G401.6 (cell line): ENCODE measurements around the gene SLC22A23.
"Not testable (repeated sequence)": the region's sequence is repeated elsewhere in the genome, so short reads cannot be mapped to it uniquely, and the experiment has no call there.

Source experiments
- FAIRE-seq: peaks from 2 replicates; lab custom pipeline; 2012; peaks lifted over from hg19 to GRCh38; lab: Jason Lieb, UNC

Gene SLC22A23

DNA sequence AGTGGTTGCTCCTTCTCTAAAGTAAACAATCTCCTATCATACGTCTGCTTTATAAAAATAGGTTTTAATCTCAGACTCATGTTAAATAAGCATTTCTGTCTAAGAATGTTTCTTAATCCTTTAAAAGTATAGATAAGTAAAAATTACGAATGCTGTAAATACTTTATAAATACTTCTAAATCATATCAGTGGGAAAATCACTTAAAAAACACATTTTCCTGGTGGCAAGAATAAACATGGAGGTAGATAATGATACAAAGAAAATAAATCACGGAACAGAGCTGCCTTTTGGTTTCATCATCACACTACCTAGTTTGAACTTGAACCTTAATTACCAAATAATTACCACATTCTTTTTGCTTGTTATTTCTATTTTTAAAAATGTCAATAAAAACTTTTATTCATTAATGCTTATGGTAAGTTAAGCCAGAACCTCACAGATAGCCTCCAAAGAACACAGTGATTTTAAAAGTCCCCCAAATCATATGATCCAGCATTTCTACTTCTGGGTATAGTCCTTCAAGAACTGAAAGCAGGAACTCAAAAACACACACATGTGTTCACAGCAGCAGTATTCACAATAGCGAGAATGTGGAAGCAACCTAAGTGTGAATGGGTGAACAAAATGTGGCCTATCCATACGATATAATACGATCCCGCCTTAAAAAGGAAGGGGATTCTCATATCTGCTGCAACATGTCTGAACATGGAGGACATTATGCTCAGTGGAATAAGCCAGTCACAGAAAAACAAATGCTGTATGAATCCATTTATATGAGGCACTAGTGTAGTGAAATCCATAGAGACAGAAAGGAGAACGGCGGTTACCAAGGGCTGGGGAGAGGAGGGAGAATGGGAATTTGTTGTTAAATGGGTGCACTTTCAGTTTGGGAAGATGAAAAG, 72.4 kb downstream of the SLC22A23 start:
- no peak for FAIRE-seq

DNA sequence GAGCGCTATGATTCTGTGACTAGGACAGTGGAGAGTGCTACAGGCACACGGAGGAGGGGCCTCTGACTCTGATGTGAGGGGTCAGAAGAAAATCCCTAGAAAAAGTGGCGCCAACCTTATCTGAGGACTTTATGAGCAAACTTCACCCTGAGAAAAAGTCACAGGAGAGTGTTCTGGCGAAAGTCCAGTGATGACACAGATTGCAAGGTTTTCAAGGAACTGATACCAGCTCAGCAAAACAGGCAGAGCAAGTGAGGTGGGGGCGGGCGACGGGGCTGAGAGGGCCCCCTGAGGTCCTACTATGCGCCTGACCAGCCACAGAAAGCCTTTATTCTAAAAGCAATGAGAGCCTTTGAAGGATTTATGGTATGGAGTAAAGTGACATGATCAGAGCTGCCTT, 73.3 kb downstream of the SLC22A23 start:
- FAIRE-seq = no peak

DNA sequence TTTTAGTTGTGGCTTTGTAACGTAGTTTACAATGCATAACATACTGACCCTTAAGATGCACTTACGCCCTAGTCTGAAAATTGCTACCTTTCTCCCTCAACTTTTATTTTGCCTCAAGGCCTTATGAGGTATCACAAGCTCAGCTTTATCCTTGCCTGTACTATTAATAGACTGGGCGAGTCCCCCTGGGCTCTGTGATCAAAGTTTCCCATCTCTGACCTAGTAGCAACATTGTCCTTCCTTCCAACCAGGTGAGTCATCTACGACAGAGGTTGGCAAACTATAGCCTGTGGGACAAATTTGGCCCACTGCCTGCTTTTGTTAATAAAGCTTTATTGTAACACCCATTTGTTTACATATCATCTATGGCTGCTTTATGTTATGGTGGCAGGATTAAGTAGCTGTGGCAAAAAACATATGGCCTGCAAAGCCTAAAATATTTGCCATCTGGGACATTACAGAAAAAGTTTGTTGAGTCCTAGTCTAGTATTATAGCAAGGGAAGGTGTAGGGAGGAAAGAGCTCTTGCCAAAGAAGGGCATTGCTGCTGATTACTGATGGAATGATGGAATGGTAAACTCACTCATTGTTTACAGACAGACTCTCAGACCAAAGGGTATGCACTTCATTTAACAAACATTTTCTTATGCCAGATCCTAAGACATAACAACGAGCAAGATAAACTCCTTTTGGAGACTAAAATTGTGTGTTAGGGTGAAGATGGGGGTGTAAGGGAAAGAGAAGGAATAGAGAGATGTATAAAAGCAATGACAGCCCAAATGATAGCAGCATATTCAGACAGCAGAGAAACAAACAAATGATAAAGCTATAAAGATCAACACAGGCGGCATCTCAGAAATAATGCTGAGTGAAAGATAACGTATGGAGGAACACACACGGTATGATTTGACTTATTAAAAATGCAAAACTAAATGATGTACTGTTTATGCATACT, 74.2 kb downstream of the SLC22A23 start:
- FAIRE-seq = no peak

DNA sequence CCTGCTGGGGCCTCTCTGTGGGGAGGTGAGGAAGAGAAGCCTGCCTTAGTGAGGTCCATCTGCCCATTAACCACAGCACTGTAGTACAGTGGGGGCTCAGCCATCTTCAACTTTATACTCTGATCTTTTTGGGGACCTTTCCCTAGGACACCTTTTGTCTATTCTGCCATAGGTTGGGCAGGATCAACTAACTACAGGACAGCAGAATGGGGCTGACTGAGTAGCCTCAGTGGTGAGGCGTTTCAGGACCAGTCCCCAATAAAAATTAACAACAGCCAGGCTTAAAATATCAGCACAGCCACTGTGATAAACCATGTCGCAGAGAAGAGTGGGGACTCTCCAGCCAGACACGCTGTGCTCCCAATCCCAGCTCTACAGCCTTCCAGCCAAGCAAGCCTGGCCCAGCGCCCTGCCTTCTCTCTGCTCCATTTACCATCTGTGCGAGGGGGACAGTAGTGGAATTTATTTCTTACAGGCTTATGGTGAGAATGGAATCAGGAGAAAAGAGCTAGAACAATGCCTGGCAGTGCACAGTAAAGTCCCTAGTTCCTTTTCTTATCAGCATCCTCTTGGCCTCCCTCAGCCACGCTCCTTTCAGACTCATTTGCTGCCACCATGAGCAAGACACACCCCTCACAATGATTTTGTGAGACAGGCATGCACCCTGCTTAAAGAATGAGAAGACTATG, 75.5 kb downstream of the SLC22A23 start:
- FAIRE-seq = no peak

DNA sequence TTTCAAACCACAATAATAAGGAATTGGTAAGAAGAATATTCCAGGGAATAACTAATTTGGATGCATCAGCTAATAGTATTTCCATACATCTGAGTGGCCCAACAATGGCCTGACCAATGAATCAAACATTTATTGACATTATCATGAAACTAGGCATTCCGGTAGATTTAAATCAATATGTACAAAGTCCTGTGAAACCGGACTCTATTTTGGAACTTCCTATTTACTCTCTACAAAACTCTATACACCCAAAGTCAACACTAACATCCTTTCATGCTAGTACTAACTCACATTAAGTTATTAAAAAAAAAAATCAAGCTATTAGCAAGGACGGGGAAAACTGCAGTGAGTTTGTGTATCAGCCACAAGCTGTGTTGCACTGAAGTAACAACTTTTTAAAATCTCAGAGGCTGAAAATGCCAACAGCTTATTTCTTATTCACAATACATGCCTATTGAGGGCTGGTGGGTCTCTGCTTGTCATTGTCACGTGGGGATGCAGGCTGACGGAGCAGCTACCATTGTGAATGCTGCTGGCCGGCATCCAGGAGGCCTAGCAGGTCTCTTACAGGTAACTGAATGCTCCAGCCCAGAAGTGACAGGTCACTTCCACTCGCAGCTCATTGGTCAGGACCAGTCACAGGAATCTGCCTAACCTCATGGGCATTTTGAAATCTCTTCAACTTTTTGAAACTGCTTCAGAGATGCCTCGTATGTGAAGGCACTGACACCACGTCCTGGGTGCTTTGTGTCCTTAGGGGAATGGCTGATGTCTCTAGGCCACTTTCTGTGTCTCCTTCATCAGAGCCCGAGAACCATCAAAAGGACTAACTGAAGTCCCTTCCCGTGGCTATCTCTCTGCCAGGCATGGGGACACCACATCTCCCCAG, 76.3 kb downstream of the SLC22A23 start:
- FAIRE-seq = no peak

DNA sequence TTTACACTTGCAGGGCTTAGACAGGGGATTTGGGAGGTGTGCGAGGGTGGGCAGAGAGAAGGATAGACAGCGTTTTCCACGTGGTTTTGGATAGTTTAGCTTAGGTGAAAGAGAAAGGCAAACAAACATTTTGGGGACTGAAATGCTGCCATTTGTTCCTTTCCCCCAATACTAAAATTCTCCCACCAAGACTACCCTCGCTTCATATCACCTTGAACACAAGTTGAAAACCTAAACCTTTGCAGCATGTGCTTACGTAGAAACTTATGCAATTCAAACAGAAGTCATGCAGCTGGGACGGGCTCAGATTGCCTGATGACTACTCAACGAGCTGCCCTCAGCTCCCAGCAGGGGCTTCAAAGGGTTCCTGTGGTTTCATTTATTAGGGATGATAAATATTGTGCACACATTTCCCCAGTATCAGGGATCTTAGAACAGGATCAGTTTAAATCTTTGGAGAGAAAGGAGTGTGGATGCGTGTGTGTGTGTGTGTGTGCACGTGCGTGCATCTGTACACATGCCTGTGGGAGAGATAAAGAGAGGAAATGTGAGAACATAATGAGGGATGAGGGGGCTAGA, 77.3 kb downstream of the SLC22A23 start:
- no peak for FAIRE-seq

DNA sequence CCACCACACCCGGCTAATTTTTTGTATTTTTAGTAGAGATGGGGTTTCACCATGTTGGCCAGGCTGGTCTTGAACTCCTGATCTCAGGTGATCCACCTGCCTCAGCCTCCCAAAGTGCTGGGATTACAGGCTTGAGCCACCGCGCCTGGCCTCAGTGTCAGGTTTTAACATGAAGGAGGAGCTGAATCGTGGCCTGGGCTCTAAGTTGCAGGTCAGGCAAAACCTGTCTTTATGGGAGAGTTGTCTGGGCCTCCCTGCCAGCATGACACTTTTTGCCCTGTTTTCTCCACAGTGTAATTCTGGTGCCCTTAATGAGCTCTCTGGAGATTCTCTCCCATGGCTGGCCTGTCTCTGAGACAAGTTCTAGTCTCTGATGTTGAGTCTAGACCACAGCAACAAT, 78.0 kb downstream of the SLC22A23 start:
- not testable (repeated sequence) for FAIRE-seq

DNA sequence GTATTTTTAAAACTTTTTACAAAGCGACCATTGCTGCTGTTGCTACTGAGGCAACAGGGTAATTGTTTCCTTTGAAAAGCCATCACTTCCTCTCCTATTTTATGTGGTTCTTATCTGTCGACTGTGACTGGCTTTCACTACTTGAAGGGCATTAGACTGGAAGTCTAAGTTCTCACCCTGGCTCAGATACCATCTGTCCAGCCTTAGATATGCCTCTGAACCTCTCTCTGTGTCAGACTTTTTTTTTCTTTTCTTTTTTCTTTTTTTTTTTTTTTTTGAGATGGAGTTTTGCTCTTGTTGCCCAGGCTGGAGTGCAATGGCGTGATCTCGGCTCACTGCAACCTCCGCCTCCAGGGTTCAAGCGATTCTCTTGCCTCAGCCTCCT, 78.5 kb downstream of the SLC22A23 start:
- not testable (repeated sequence) for FAIRE-seq

DNA sequence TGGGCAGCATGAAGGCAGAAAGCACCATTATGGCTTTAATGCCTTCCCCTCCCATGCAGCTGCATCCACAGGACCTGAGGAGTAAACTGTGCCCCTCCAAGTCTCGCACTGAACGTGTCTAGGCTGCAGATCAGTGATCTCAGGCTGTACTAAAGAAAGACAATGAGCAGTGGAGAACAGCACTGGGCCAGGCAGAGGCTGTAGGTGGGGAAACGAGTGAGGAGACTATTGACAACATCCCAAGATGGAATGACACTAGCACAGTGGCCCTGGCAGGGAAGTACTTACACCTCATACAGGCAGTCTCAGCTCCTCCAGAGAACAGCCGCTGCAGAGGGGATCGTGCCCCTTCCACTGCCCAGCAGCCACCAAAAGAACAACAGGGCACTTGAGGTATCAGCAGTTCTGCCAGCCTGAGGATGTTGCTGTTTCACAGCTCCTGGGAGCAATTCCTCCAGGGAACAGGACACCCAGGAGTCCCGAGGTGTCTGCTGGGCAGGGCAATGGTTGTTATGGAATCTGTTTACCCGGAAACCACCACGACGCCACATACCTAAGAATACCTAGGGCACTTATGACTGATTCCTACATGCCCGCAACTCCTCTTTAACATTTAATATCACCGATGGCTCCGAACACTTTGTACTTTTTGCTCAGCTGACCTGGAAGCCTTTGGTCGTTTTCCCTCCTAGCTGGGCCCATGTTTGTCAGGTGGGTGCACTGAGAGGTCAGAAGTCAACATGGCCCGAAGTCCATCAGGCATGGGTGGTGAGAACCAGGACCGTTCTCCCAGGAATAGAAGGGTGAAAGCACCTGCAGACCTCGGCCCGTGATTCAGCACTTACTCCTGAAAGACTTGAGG, 79.1 kb downstream of the SLC22A23 start:
- FAIRE-seq = no peak

DNA sequence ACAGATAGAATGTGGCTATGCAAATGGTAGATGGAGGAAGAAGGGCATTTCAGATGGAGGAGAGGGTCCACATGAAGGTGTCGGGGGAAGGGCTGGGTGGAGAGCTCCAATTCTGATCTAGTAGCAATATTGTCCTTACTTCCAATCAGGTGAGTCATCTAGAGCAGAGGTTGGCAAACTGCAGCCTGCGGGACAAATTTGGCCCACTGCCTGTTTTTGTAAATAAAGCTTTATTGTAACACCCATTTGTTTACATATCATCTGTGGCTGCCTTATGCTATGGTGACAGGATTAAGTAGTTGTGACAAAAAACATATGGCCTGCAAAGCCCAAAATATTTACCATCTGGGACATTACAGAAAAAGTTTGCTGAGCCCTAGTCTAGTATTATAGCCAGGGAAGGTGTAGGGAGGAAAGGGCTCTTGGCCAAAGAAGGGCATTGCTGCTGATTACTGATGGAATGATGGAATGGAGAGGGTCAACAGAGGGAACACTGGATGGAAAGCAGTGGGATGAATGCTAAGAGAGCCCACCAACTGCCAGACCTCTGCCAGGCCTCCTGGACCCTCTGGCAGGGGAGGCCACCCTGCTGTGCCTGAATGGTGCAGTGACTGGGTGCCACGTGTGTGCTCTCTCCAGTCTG, 79.8 kb downstream of the SLC22A23 start:
- no peak for FAIRE-seq

DNA sequence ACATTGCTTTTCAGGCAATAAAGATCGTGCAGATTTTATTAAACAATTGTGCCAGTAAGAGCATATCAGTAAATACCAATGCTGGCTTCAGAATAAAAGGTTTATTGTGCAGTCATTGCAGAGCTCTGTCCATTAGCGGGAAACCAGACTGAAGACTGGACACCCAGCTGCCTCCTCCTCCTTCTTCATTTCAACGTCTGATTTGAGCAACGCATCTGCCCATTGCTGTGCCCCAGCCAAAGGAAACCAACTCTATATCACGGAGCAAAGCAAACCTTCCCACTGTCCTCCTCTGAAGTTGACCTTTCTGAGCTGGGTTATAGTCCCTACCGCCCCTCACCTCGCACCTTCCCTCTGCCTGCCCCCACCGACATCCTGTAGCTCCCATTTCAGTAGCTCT, 80.8 kb downstream of the SLC22A23 start:
- no peak for FAIRE-seq

DNA sequence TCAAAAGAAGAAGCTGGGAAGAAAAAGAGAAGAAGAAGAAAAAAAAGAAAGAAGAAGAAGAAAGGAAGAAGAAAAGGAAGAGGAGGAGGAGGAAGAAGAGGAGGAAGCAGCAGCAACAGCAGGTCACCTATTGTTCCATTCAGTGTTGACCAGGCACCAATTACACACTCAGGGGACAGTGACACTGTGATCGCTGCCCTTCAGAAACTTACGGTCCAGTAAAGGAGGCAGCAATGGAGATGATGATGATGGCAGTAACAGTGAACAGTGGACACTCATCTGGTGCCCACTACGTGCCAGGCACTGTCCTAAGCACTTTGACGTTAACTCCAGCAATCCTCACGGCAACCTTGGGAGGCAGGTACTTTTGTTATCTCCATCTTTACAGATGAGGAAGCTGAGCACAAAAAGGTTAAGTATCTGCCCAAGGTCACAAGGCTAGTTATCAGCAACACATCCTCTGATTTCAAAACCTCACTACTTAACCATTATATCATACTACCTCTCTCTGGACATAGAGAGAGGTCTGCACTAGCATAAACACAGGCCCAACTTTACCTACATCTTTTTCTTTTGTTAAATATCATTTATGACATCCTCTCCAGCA, 83.2 kb downstream of the SLC22A23 start:
- no peak for FAIRE-seq

DNA sequence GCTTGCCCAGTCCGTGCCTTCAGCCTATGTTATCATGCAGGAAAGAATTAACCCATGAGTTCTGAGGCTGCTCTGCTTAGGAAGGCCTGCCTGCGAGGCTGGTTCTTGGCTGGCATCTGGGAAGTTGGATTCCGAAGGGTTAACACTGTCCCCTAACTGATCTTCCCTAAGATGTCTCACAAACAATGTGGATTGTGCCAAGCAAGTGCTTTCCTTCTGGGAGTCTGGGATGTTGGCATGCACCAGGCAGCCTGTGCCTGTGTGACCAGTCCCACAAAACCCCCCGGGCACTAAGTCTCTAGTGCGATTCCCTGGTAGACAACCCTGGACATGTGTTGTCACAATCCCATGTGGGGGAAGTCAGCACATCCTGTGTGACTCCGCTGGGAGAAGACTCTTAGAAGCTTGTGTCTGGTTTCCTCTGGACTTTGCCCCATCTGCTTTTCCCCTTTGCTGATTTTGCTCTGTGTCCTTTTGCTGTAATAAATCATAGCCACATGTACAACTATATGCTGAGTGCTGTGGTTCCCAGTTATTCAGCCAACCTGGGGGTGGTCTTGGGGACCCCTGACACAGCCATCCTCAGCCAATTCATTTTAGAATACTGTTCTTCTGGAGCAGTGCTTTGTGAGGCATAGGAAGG, 83.8 kb downstream of the SLC22A23 start:
- FAIRE-seq = no peak

DNA sequence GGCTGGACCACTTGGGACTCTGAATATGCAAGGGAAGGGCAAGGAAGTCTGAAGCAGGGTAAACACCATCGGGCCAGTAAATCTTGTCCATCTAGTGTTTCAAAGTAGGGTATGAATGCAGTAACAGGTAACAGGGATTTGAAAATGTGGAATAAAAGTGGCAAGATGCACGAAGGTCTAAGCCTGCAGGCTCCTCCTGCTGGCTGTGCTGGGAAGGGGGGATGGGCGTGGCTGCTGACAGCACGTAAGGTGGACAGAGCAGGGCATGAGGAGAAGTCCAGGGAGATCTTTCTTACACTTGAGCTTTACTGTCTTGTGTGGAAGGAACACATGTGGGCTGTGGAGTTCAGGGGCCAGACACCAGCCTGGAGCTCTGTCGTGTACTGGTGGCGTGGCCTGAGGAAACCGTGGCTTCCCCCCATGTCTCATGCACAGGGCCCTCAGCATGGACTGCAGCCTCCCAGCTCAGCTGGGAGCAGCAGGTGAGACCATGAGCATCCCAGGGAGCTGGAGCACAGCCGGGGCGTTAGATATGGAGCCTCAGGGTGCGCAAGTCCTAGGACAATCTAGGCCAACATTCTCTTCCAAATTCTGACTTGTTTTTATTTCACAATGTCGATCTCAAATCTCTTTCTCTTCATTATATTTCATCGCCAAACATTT, 84.5 kb downstream of the SLC22A23 start:
- FAIRE-seq = no peak

DNA sequence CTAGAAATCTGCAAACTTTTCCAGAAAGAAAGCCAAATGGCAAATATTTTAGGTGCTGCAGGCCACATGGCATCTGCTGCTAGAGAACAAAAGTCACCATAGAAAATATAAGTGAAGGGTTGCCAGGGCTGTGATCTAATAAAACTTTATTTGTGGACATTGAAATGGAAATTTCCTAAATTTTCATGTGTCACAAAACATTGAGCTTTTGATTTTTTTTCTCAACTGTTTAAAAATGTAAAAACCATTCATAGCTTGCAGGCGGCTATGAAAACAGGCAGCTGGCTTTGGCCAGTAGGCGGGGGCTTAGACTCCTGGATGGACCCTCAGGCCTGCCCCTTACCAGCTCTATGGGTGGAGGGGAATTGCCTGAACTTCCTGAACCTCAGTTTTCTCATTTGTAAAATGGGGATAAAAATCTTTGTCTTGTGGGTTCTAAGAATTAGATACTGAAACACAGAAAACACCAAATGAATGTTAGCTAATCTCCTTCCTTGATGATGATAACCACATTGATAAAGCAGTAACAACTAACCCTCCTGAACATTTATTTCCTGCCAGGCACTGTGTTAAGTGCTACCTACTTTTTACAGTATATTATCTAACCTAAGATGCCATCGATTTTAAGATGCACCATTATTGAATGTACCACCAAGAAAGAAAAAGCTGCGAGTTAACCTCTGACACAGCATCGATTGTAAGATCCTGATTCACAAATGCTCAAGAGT, 85.5 kb downstream of the SLC22A23 start:
- FAIRE-seq = no peak

DNA sequence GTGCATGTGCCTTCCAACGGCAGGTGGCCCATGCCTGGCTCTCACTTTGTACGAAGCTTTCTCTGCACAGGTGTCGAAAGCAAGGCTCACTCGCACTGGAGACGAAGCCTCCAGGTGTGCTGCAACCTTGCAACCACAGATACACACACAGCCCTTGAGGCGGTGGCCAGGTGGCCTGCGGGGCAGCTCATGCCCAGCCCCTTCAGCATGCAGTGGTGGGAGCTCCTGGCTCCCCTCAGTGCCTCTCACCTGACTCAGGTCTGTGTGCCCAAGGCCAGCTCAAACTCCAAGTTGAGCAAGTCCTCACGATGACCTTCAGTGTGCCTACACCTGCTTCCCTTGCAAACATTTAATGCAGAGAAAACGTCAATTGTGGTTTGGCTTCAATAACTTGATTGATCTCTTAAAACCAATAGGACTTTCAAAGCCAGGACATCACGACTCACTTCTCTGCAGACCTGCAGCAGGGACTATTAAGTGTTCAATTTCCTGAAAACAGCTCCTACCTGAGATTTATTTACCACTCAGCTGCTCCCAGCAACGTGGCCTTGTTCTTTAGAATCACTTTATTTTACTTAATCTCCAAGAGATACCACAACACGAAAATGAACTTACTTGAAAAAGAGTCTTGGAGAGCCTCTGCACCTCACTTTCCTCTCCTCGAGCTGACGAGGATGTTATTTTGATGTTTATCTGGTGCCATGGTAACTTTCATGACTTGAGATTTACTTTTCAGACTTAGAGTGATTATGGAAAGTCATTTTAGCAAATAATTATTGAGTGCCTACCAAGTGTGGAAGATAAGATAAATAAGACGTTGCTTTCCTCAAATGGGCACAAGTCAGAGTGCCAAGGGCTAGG, 86.3 kb downstream of the SLC22A23 start:
- no peak for FAIRE-seq

DNA sequence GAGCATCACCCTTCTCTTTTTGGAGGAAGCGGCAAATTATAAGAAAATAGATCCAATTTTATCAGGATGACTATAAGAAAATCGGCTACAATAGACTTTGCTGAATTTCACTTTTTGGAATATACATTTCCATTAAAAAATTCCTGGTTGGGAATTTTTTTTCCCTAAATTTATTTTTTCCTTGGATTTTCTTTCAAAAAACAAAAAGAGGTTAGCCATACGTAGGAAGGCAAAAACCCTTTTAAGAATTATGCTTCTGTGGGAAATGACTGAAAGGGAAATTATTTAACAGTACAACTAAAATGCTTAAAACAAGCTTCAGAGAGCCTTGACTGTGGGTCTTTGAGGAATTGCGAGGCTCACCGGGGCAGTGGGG, 86.9 kb downstream of the SLC22A23 start:
- no peak for FAIRE-seq
